Renal cortex interstitium (tissue), 11 donors: ENCODE measurements around the gene DIP2C. TPM values are rescaled to one million over a fixed set of nuclear protein-coding genes. Genes with fewer than 3 reads are reported as not detected.

ENCODE experiments used
- DNase-seq, 11 donors: peaks; one replicate each; pipeline ENCODE4 v3.0.0-alpha.2; 2013; ENCODE audit warnings: low read depth in 9 of 11, low spot score in 4 of 11; ENCODE audit errors: extremely low read depth in 1 of 11
- polyA plus RNA-seq, 3 donors: library from polyadenylated mRNA; unstranded; fragments of 120-200 nt; gene quantifications; one replicate each; pipeline ENCODE4 v1.2.1, GENCODE V29; 2013; ENCODE audit not compliant: insufficient read length in 3 of 3

Gene DIP2C
- polyA plus RNA-seq, 3 donors: 20.7 to 23.7 (median 23.4) TPM

GRCh38 chr10:227014-227413 is 462.5 kb downstream of the DIP2C start:
- no peak for DNase-seq

GRCh38 chr10:226018-226417 is 463.4 kb downstream of the DIP2C start:
- no peak for DNase-seq

GRCh38 chr10:224571-224970 is 464.9 kb downstream of the DIP2C start:
- no peak for DNase-seq

Other genes starting within 250 kb of the DIP2C start
- 10 to 100 TPM; 42.4 to 60.1 (median 43.1) TPM for gene LARP4B, start 242.0 kb upstream of the DIP2C start, polyA plus RNA-seq